GM12872 (cell line): Measurements from ENCODE around the gene SPTBN4.

Experiments
- CTCF ChIP-seq: IDR thresholded peaks from 3 replicates; pipeline ENCODE4 v1.5.1; 2011; ENCODE audit warnings: low read depth, mild to moderate bottlenecking, low read length, moderate library complexity; ENCODE audit not compliant: insufficient read depth

Gene SPTBN4

GRCh38 chr19:40421993-40422747, 44.6 kb upstream of the SPTBN4 start:
- no peak for TF ChIP-seq CTCF

- no peak for TF ChIP-seq CTCF
Observed at GRCh38 chr19:40422748-40423566, 43.8 kb upstream of the SPTBN4 start.

- TF ChIP-seq CTCF, result no peak
Observed at GRCh38 chr19:40423938-40424337, 42.9 kb upstream of the SPTBN4 start.

- no peak for TF ChIP-seq CTCF
Observed at GRCh38 chr19:40424637-40425449, 42.0 kb upstream of the SPTBN4 start.

GRCh38 chr19:40425450-40426287, 41.1 kb upstream of the SPTBN4 start, which contains the start of gene SERTAD1:
SERTAD1 (minus strand) TSS chr19:40425992; CDS start chr19:40423546, 2,446 bp downstream.
- TF ChIP-seq CTCF, result peak; percentile 77; the same call in 2 of the 3 replicates

- TF ChIP-seq CTCF, result no peak
Observed at GRCh38 chr19:40431698-40432097, 35.1 kb upstream of the SPTBN4 start.
